Activated naive CD8-positive, alpha-beta T cell treated with anti-CD3 and anti-CD28 coated beads, Interleukin-2, amount 50 U/mL, for 24 hours (primary cell): ENCODE results near the gene CHRNB4.
"Not testable (repeated sequence)": the region's sequence is repeated elsewhere in the genome, so short reads cannot be mapped to it uniquely, and the experiment has no call there.

Experiments used
- ATAC-seq: fragments of 150-1000 bp; cut with Tn5 transposase; one replicate; pipeline ENCODE4 v1.10.0; 2021
- DNase-seq: peaks from one replicate; pipeline ENCODE4 v3.0.0; 2021
- H3K27ac Mint-ChIP-seq: one replicate; pipeline ENCODE4 v1.8.0; 2021; ENCODE audit warnings: mild to moderate bottlenecking, mixed read lengths
- H3K27me3 Mint-ChIP-seq: one replicate; pipeline ENCODE4 v1.8.0; 2021; ENCODE audit warnings: mixed read lengths
- H3K36me3 Mint-ChIP-seq: one replicate; pipeline ENCODE4 v1.8.0; 2021; ENCODE audit warnings: low read depth, mixed read lengths
- H3K4me1 Mint-ChIP-seq: one replicate; pipeline ENCODE4 v1.8.0; 2021; ENCODE audit warnings: mixed read lengths
- H3K4me3 Mint-ChIP-seq: one replicate; pipeline ENCODE4 v1.8.0; 2021; ENCODE audit warnings: mild to moderate bottlenecking, moderate library complexity, mixed read lengths
- H3K9me3 Mint-ChIP-seq: one replicate; pipeline ENCODE4 v1.8.0; 2021; ENCODE audit warnings: mixed read lengths

Gene CHRNB4

GRCh38 chr15:78641102-78641748 lies at the start of gene CHRNB4:
Gene CHRNB4 (minus strand): TSS chr15:78641210. CDS start chr15:78641133, 77 bp downstream.
- Mint-ChIP-seq H3K4me3 (peak within 1 kb of the TSS; percentile 46), H3K36me3 (no peaks in the 10 kb centered on the region), H3K9me3 (no peaks in the 10 kb centered on the region), H3K27me3 (peaks cover 7% of the 10 kb centered on the region), H3K27ac (no peak within 1 kb of the TSS), H3K4me1 (peaks cover 5% of the 10 kb centered on the region)
- ATAC-seq (peak; percentile 76), DNase-seq (no peak)

GRCh38 chr15:78689626-78690025 lies 48.6 kb upstream of the CHRNB4 start:
- Mint-ChIP-seq H3K4me3 (no peak overlapping the region), H3K4me1 (peaks cover 2% of the 10 kb centered on the region), H3K9me3 (no peaks in the 10 kb centered on the region), H3K36me3 (no peaks in the 10 kb centered on the region), H3K27me3 (no peaks in the 10 kb centered on the region), H3K27ac (no peak overlapping the region)
- ATAC-seq (no peak), DNase-seq (no peak)

DNA sequence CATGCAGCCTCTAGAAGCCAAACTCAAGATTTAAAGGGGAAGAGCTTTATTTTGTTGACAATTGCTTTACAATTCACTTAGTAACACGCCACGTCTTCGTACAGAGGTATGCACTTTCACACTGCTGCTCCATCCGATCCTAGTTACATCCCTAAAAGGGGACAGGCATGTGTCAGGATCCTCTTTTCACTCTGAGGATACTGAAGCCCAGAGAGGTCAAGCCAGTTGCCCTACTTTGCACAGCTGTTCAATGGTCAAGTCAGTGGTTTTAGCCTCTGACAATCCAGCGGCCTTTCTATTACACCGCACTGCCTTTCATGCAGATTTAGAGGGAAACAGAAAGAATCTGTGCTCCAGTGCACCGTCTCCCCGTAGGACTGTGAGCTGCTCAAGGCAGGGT lies 44.9 kb upstream of the CHRNB4 start:
- Mint-ChIP-seq H3K36me3 (no peaks in the 10 kb centered on the region), H3K4me3 (no peak overlapping the region), H3K27me3 (no peaks in the 10 kb centered on the region), H3K4me1 (peaks cover 2% of the 10 kb centered on the region), H3K27ac (no peak overlapping the region), H3K9me3 (no peaks in the 10 kb centered on the region)
- ATAC-seq: no peak
- DNase-seq: no peak

DNA sequence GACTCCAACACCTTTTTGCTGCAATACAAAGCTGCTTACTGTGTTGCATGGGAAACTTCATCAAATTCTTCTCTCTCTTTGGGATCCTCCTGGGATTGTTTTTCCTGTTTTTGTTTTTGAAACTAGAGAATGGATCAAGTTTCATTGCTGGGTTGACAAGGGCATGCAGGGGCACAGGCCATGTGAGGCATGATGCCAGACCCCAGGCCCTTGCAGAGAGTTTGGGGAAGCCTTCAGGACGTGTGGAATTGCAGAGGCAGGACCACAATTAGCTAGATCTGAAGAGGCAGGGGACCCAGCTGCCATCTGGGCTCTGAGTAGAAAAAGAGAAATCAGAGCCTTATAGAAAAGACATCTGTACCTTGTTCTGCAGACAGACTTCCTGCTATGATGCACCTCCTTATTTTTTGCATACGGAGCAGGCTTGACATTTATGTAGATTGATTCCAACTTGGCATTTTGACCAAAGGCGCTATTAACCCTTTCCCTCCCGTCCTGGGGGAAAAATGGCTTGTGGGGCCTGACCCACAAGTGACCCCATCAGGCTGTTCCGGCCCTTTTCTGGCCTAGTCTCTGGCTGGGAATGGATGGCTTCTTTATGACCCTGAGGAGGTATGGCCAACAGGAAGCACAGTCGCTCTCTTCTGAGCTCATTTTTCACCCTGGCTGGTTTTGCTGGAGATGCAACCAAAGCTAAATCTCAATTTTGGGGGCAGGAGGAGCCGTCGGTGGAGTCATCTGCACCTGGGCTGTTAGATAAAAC lies 44.3 kb upstream of the CHRNB4 start:
- ATAC-seq: no peak

GRCh38 chr15:78684657-78685056 lies 43.6 kb upstream of the CHRNB4 start:
- Mint-ChIP-seq H3K4me1 (peaks cover 2% of the 10 kb centered on the region), H3K4me3 (no peak overlapping the region), H3K27me3 (no peaks in the 10 kb centered on the region), H3K36me3 (no peaks in the 10 kb centered on the region), H3K9me3 (no peaks in the 10 kb centered on the region), H3K27ac (no peak overlapping the region)
- DNase-seq (no peak), ATAC-seq (no peak)

More for the DNA sequence above, 44.3 kb upstream of the CHRNB4 start:
- H3K27me3 Mint-ChIP-seq: no peaks in the 10 kb centered on the region
- no peak for DNase-seq
- peaks cover 2% of the 10 kb centered on the region for H3K4me1 Mint-ChIP-seq
- no peak overlapping the region for H3K4me3 Mint-ChIP-seq
- no peaks in the 10 kb centered on the region for H3K9me3 Mint-ChIP-seq
- no peak overlapping the region for H3K27ac Mint-ChIP-seq
- no peaks in the 10 kb centered on the region for H3K36me3 Mint-ChIP-seq

DNA sequence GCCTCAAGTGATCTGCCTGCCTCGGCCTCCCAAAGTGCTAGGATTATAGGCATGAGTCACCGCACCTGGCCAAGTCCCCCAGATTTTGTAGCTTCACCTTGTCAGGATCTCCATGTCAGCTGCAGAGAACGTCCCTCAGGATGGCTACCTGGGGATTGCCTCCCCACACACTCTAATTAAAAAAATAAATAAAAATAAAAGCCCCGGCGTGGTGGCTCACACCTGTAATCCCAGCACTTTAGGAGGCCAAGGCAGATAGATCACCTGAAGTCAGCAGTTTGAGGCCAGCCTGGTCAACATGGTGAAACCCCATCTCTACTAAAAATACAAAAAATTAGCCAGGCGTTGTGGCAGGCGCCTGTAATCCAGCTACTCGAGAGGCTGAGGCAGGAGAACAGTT lies 42.6 kb upstream of the CHRNB4 start:
- H3K27me3 Mint-ChIP-seq, ATAC-seq, H3K4me3 Mint-ChIP-seq, H3K9me3 Mint-ChIP-seq, H3K4me1 Mint-ChIP-seq, H3K36me3 Mint-ChIP-seq, H3K27ac Mint-ChIP-seq, DNase-seq: not testable (repeated sequence)

DNA sequence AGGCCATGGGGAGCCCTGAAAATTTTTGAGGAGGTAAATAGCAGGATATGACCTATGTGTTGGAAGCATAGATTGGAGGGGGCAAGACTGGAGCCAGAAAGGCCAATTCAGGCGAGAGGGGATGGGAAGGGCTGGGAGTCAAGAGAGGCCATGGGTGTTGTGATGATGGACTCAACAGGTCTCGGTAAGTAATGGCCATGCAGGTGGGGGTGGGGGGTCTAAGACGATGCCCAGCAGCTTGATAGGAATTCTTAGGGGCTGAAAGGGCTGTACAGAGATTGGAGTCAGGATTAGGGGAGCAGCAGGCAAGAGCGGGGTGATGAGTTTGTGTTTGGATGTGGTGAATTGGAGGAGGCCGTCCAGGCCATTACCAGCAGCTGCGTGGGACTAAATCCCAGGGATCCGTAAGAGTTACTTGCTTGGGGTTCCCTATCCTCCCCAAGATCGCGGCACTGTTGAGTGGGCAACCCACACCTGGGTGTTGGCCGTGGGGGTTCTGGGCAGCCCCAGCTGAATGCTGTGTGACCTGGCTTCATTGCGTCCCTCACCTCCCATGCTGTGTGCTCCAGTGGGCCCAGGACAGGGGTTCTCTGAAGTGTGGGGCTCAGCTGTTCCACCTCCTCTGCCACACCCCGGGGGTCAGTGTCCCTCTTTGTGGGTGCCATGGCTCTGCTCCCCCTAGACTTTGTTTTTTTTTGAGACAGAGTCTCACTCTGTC lies 41.8 kb upstream of the CHRNB4 start:
- H3K4me3 Mint-ChIP-seq: no peak overlapping the region
- no peaks in the 10 kb centered on the region for H3K27me3 Mint-ChIP-seq
- no peaks in the 10 kb centered on the region for H3K9me3 Mint-ChIP-seq
- ATAC-seq: no peak
- peaks cover 2% of the 10 kb centered on the region for H3K4me1 Mint-ChIP-seq
- no peak overlapping the region for H3K27ac Mint-ChIP-seq
- no peaks in the 10 kb centered on the region for H3K36me3 Mint-ChIP-seq
- DNase-seq: no peak

- Mint-ChIP-seq H3K4me1 (peaks cover 2% of the 10 kb centered on the region), H3K4me3 (no peak overlapping the region), H3K27ac (no peak overlapping the region), H3K36me3 (no peaks in the 10 kb centered on the region), H3K9me3 (no peaks in the 10 kb centered on the region), H3K27me3 (no peaks in the 10 kb centered on the region)
- no peak for ATAC-seq
- DNase-seq: no peak
Measured at GRCh38 chr15:78682004-78682651, 41.1 kb upstream of the CHRNB4 start.

DNA sequence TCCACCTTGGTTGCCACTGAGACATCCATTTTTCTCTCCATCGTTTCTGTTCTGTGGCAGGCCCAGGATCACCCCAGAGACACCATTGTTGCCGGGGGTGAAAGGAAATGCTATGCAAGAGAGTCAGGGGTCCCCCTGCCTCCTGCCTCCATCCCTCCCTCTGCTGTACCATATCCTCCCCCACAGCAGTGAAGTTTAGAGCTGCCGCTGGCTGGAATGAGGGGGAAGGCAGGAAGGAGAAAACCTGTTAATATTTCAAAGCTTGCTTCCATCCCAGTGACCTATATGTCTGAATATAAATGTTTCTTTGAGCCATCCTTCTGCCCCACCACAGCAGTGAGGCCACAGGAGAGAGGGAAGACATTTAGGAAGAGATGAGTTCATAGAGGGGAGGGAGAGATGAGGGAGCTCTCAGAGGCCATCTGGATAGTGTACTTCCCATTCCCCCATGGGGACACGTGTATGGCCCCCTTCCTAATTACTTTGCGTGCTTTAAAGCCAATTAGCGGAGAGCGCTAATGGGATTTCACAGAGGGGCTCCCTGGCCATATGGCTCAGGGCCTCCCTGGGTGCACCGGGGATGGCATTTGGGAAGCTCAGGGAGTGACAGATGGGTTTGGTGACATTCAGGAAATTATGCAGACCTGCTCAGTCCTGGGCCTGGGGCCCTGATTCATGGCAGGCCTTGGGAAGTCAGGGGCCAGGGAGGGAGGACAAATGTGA lies 40.4 kb upstream of the CHRNB4 start:
- Mint-ChIP-seq H3K27me3 (no peaks in the 10 kb centered on the region), H3K9me3 (no peaks in the 10 kb centered on the region), H3K27ac (no peak overlapping the region), H3K4me3 (no peak overlapping the region), H3K4me1 (peaks cover 2% of the 10 kb centered on the region), H3K36me3 (no peaks in the 10 kb centered on the region)
- no peak for ATAC-seq
- DNase-seq: no peak

DNA sequence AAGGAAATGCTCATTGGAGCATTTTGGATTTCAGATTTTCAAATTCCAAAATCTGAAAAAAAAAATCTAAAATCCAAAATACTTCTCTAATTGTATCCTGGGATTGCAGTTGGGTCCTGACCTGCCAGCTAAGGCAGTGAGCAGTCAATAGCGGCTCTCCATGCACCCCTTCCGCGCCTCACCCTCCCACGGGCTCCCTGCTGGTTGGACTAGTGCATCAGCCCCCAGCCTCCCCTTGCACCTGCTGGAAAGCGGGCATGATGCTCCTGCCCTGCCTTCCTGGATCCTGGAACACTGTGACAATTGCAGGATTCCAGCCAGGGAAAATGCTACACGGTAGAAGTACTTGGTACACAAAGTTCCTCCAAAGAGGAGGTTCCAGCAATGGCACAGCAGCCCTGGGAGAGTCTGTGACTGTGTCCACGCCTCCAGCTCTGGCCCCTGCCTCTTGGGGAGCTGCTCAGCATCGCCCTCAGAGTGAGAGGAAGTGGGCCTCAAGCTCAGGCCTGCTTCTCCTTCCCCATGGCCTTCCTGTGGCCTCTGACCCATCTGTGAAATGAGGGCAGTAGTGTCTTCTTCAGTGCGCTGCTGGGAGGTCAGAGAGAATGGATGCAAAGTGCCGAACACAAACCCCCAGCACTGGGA lies 39.5 kb upstream of the CHRNB4 start:
- Mint-ChIP-seq H3K4me3 (no peak overlapping the region), H3K27me3 (no peaks in the 10 kb centered on the region), H3K4me1 (no peaks in the 10 kb centered on the region), H3K36me3 (no peaks in the 10 kb centered on the region), H3K9me3 (no peaks in the 10 kb centered on the region), H3K27ac (no peak overlapping the region)
- DNase-seq (no peak), ATAC-seq (no peak)

- H3K27ac Mint-ChIP-seq: no peak overlapping the region
- no peaks in the 10 kb centered on the region for H3K36me3 Mint-ChIP-seq
- H3K4me3 Mint-ChIP-seq: no peak overlapping the region
- ATAC-seq (no peak), DNase-seq (no peak)
- no peaks in the 10 kb centered on the region for H3K27me3 Mint-ChIP-seq
- no peaks in the 10 kb centered on the region for H3K4me1 Mint-ChIP-seq
- H3K9me3 Mint-ChIP-seq: no peaks in the 10 kb centered on the region
Measured at GRCh38 chr15:78679089-78679511, 38.1 kb upstream of the CHRNB4 start.

- ATAC-seq: no peak
- no peak for DNase-seq
- H3K27me3 Mint-ChIP-seq: no peaks in the 10 kb centered on the region
- H3K9me3 Mint-ChIP-seq: no peaks in the 10 kb centered on the region
- no peak overlapping the region for H3K4me3 Mint-ChIP-seq
- no peak overlapping the region for H3K27ac Mint-ChIP-seq
- H3K36me3 Mint-ChIP-seq: no peaks in the 10 kb centered on the region
- no peaks in the 10 kb centered on the region for H3K4me1 Mint-ChIP-seq
Measured at GRCh38 chr15:78676424-78677110, 35.6 kb upstream of the CHRNB4 start.

GRCh38 chr15:78675617-78676360 lies 34.8 kb upstream of the CHRNB4 start:
- Mint-ChIP-seq H3K27me3 (no peaks in the 10 kb centered on the region), H3K9me3 (no peaks in the 10 kb centered on the region), H3K4me3 (no peak overlapping the region), H3K4me1 (no peaks in the 10 kb centered on the region), H3K36me3 (no peaks in the 10 kb centered on the region), H3K27ac (no peak overlapping the region)
- no peak for DNase-seq
- ATAC-seq: no peak
